GM12873 (cell line): ENCODE data around the gene FRMPD2.

Source experiments
- TF ChIP-seq, protein P1 (sequence below): IDR thresholded peaks from 2 replicates; pipeline ENCODE4 v1.5.1; 2012; ENCODE audit warnings: low read depth, mild to moderate bottlenecking, moderate library complexity, low read length, control low read depth; ENCODE audit not compliant: insufficient read depth; ENCODE audit errors: missing control alignments

FRMPD2 gene

DNA sequence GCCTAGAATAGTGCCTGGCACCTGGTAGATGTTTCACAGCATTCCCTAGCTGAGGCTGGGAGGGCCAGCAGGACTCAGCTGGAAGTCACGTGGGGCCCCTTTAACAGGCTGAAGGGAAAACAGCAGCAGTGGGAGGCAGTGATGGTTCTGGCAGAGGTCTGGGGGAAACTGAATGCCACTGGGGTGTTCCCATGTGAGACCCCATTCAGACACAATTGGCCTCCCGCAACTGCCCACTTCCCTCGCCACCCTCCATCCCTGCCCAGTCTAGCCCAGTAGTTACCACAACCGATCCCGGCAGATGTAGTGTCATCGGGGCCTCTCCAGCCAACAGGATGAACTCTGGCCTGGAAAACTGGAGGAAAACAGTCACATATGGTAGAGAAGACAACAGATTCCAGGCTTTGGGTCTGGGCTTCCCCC, 38.3 kb downstream of the FRMPD2 start:
- TF ChIP-seq, protein P1, sequence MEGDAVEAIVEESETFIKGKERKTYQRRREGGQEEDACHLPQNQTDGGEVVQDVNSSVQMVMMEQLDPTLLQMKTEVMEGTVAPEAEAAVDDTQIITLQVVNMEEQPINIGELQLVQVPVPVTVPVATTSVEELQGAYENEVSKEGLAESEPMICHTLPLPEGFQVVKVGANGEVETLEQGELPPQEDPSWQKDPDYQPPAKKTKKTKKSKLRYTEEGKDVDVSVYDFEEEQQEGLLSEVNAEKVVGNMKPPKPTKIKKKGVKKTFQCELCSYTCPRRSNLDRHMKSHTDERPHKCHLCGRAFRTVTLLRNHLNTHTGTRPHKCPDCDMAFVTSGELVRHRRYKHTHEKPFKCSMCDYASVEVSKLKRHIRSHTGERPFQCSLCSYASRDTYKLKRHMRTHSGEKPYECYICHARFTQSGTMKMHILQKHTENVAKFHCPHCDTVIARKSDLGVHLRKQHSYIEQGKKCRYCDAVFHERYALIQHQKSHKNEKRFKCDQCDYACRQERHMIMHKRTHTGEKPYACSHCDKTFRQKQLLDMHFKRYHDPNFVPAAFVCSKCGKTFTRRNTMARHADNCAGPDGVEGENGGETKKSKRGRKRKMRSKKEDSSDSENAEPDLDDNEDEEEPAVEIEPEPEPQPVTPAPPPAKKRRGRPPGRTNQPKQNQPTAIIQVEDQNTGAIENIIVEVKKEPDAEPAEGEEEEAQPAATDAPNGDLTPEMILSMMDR = no peak

DNA sequence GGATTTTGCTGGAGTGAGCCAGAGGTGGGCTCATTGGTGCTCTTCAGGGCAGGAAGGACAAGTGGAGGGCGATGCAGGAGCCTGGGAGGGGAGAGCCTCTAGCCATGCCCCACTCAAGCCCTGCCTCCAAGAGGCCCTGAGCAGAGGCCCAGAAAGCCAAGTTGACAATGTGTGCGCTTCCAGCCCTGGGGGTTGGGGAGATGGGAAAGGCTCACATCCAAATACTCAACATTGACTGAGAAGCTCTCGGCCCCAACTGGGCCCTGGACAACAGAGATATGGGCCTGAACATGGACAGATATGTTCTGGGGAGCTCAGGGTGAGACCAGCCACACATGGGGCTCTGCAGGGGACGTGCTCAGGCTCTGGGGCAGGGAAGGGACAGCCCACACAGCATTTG, 39.0 kb downstream of the FRMPD2 start:
- TF ChIP-seq, protein P1 = no peak

DNA sequence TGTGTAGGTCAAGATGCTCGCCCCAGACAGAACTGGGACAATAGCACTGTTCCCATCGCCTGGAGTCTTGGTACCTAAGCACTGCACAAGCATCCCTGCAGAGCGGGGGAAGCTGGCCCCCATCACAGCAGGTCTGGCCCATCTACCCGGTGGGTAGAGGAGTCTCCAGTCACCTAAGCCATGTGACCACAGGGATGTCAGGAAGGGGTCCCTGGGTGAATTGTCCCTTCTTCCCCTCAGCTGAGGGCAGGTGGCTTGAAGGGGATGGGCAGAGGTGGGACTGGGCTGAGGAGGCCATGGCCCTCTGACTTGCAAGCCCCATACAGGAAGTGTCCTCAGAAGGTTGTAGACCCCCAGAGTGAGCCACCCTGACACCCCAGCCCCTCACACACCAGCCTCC, 39.7 kb downstream of the FRMPD2 start:
- TF ChIP-seq, protein P1 = no peak

DNA sequence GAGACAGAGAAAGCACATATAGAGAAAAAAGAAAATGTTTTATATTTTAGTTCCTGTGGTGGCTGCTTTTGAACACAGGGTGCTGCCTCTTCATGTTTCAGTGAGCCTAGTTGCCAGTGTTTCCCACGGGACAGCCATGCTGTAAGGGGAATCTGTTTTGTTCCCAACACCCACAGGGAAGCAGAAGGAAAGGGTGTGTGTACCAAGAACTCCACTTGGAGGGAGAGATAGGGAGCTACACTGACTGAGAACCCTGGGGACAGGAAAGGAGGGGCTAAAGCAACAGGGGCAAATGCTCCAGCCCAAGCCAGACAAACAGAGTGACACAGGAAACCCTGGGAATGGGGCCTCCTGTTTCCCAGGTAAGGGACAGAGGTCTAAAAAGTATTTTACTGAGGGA, 40.2 kb downstream of the FRMPD2 start:
- TF ChIP-seq, protein P1 = no peak

DNA sequence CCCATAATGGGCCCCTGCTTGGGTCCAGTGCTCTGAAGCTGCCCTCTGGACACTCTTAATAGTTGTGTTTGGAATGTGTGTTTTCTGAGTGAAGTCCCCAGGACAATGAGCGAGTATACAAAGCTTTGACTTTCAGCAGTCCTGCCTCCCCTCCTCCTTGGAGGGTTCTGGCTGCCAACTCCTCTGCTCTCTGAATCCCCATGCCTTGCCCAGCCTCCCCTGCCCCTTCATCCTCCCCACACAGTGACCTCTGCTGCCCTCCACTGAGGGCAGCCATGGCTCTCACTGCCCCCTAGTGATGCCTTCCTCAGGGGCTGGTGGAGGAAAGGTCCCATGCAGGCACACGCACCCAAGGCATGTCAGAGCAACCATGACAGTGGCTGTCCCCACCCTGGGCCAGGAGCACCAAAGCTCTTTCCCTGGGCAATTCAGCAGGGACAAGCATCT, 40.9 kb downstream of the FRMPD2 start:
- TF ChIP-seq, protein P1 = no peak

DNA sequence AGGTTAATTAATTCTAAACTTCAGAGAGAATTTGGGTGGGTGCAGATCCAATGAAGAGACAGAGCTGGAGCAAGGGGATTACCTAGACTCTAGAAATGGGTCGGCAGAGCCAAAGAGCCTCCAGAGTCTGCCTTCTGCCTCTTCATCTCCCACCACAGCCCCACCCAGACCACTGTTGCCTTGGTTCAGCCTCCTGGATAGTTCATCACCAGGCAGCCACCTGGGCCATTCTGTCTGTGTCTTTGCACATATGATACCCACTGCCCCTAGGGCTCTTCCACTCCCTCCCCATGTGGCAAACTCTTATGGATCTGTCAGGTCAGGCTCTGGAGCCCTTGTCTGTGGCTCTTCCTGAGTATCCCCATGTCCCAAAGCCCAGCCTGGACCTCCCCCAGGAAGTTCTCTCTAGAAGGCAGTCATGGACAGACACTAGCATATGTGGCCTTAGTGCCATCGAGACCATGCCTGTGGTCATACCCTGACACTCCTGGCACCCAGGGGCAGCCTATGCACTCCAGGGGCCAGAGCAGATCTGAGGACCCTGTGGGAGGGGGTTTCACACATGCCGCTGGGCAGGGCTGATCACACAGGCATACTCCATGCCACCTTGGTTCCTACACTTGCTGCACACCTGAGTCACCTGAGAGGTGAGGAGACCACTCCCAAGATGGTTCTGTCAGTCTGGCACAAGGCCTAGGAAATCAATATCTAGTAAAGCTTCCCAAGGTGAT, 41.6 kb downstream of the FRMPD2 start:
- TF ChIP-seq, protein P1 = no peak

DNA sequence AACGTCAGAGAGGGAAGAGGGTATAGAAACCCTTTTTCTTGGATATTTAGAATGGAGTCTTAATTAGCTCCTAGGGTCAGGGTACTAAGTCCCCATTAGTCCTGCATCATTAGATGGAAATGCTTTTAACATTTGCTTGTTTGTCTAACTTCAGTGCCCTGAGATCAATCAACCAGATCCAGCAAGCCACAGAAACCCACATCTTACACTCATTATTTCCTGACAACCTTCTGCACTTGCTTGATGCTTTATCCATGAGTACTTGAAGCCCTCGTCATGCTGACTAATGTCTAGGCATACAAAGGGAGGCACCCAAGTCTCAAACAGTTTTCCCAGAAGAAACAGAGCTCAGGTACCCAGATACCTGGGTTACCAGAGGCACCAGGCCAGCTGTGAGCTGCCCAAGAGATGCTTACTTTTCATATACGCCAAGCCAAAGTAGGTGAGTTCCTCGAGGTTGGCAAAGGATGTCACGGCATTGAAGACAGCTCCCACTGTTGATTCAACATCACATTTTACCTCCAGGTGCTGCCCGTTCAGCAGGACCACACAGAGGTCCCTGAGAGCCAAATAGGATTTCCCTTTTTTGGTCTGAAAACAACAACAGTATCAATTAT, 42.7 kb downstream of the FRMPD2 start:
- TF ChIP-seq, protein P1 = no peak
